HG03025 (cell line): ENCODE results near the gene MAP3K6.
"Not testable (repeated sequence)": the region's sequence is repeated elsewhere in the genome, so short reads cannot be mapped to it uniquely, and the experiment has no call there.

Source experiments
- ATAC-seq: cut with Tn5 transposase; IDR thresholded peaks from one replicate; pipeline ENCODE4 v1.9.1; 2021; ENCODE audit warnings: mild to moderate bottlenecking, moderate library complexity; ENCODE audit not compliant: unreplicated experiment, low FRiP score

MAP3K6 gene

GRCh38 chr1:27397110-27397509 is 30.3 kb upstream of the MAP3K6 start:
- no peak for ATAC-seq

GRCh38 chr1:27395441-27396195 is 28.9 kb upstream of the MAP3K6 start:
- ATAC-seq = no peak

- ATAC-seq = no peak
Observed at GRCh38 chr1:27394925-27395324, 28.2 kb upstream of the MAP3K6 start.

- ATAC-seq = no peak
Observed at GRCh38 chr1:27394282-27394658, 27.5 kb upstream of the MAP3K6 start.

- no peak for ATAC-seq
Observed at GRCh38 chr1:27393641-27394281, 27.0 kb upstream of the MAP3K6 start.

- no peak for ATAC-seq
Observed at GRCh38 chr1:27392778-27393635, 26.2 kb upstream of the MAP3K6 start.

- peak; percentile 54 for ATAC-seq
Observed at GRCh38 chr1:27392096-27392777, 25.5 kb upstream of the MAP3K6 start, which contains the start of gene GPR3. Gene GPR3, plus strand, starts transcription at chr1:27392622. Its CDS starts 1,177 bp downstream, at chr1:27393799.

GRCh38 chr1:27391511-27392095 is 24.8 kb upstream of the MAP3K6 start:
- no peak for ATAC-seq

- ATAC-seq = no peak
Observed at GRCh38 chr1:27388337-27389005, 21.7 kb upstream of the MAP3K6 start.

GRCh38 chr1:27384797-27385196 is 18.0 kb upstream of the MAP3K6 start:
- ATAC-seq = not testable (repeated sequence)

GRCh38 chr1:27383661-27384060 is 16.9 kb upstream of the MAP3K6 start:
- no peak for ATAC-seq

GRCh38 chr1:27383039-27383605 is 16.4 kb upstream of the MAP3K6 start, which contains the start of gene CD164L2:
Gene CD164L2, minus strand, starts transcription at chr1:27383333. Its CDS starts 94 bp downstream, at chr1:27383239.
- no peak for ATAC-seq

GRCh38 chr1:27381969-27382762 is 15.4 kb upstream of the MAP3K6 start:
- ATAC-seq = no peak

GRCh38 chr1:27380766-27381733 is 14.3 kb upstream of the MAP3K6 start:
- ATAC-seq = no peak

- ATAC-seq = no peak
Observed at GRCh38 chr1:27380224-27380623, 13.5 kb upstream of the MAP3K6 start.

- ATAC-seq = no peak
Observed at GRCh38 chr1:27379564-27380122, 12.9 kb upstream of the MAP3K6 start.
